ENCODE measurements around the gene ITGB2.

ITGB2 gene

GRCh38 chr21:44955798-44956175 lies 35.1 kb upstream of the ITGB2 start:
- DNase-seq, result no peak

DNA sequence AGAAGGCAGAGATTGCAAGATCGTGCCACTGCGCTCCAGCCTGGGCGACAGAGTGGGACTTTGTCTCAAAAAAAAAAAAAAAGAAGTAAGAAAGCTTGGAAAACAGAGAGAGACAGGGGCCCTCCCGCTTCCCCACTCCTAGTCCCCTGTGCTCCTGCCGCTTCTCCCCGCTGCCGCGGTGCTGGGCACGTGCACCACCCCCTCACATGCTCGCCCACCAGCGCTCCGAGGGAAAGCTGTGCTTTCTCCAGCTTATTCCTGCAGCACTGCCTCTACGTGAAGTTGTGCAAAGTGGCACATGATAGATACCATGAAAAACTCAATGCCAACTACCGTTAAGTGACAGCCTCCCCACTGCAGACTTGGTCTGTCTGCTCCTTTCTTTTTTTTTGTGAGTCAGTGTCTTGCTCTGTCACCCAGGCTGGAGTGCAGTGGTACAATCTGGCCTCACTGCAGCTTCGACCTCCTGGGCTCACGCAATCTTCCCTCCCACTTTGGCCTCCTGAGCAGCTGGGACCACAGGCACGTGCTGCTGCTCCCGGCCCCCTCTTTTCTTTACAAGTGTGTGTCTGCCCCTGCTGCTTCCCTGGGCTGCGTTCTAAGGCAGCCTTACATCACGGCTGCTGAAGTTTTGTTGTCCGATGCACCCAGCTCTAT lies 34.6 kb upstream of the ITGB2 start:
- DNase-seq, result peak in 7 of 56 donors; percentile 15 to 57 (median 39)

- no peak for DNase-seq
Measured at GRCh38 chr21:44954281-44954771, 33.6 kb upstream of the ITGB2 start.

DNA sequence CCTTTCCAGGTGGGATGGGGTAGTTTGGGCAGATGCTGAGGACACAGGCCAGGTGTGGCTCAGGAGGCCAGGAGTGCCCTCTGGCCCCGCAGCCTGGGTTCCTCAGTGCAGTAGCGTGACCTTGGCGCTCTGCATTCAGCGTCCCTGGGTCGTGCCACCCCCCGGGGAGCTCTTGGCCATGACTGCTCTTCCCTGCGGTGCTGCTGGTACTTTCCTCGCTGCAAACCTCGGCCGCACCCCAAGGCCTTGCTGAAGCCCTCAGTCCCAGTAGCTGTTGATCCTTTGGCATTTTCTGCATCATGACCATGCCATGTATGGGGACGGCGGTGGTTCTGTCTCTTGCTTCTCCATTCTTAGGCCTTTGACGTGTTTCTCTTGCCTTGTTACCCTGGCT lies 32.9 kb upstream of the ITGB2 start:
- DNase-seq, result no peak

DNA sequence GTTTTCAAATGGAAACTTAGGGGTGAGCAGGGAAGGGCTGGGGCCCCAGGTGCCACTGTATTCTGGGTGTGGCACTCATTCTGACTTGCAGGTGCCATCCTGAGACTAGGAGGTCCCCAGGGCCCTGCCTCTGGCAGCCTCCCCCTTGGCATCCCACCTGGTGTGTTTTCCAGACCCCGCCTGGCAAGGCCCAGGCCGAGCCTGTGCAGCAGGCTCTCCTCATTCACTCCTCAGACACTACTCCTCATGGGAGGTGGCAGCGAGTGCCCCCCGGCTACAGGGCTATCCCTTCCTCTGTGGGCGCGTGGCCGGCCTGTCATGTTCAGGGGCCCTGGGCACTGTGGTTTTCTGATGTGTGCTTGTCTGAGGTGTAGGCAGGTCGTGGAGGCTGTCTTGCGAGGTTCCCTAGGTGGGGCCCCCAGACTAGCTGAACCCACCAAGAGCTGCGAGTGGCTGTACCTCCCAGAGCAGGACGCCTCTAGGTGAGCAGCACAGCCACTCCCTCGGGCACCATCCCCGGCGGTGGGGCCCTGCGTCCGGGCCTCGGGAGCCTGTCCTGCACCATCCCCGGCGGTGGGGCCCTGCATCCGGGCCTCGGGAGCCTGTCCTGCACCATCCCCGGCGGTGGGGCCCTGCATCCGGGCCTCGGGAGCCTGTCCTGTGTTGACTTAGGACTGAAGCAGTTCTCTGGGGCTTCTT lies 32.4 kb upstream of the ITGB2 start:
- DNase-seq, result no peak

DNA sequence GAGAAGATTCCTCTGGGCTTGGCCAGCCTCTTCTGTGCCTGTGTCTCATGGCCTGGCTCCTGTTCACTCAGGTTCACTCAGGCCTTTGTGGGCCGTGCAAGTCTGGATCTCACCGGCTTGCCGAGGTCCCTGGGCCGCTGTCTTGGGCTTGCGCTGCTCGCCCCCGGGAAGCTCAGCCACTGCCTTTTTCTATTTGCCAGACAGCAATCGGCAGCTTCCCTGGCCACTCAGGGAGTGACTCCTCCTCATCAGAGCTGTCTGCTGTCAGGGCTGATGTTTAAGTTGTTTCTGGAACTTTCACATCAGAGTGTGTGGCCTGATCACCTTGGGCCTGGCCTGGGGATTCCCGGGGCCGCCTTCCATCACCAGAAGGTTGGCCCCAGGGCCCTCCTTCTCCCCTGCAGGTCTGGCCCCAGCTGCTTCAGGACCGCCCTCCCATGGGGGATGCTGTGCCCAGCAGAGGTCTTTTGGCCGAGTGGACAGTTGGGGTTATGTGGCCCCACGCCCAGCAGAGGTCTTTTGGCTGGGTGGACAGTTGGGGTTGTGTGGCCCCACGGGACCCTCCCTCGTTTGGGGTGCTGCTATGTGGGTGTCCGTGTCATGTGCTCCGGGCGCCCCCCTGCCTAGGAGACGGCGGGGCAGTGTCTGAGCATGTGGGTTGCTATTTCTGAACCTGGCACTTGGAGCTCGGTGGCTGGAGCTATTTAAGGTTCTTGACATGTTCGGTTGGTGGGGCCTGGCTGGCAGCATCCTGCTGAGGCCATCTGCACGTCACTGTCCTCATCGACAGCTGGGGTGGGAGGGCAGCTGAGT lies 31.6 kb upstream of the ITGB2 start:
- no peak for DNase-seq

- no peak for DNase-seq
Measured at GRCh38 chr21:44951186-44951915, 30.7 kb upstream of the ITGB2 start.

DNA sequence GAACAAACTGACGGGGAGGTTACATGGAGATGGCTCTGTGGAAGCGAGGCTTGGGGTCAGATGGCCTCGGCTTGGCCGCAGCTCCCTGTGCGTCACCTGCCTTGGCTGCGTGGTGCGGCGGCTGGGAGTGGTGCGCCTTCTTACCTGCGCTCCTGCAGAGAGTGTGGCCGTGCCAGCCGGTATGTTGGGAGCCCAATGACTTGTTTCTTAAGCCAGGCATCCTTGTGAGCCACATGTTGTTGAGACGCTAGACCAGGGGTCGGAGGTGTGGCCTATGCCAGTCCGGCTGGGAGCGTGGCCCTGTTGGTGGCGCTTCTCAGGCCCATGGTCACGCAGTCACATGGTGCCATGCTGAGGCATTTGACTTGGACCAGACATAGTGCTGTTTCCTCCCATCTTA lies 29.7 kb upstream of the ITGB2 start:
- DNase-seq, result no peak

DNA sequence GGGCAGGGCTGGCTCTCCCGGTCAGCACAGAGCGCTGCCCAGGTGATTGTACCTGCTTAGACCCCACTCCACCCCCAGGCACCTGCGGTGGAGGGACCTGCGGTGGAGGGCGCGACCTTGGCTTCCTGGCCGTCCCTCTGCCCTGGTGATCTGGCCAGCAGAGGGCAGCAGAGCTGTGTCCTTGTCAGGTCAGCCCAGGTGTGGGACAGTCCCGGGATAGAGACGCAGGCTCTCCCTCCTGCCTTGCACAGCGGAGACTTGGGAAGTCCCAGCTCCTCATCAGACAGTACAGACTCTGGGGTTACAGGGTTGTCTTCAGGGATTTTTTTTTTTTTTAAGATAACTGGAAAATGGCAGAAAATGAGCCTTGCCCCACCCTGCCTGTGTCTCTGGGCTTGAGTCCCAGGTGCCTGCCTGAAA lies 29.1 kb upstream of the ITGB2 start:
- peak in 26 of 56 donors; percentile 5 to 75 (median 42) for DNase-seq

GRCh38 chr21:44949161-44949778 lies 28.6 kb upstream of the ITGB2 start:
- DNase-seq, result no peak

- no peak for DNase-seq
Measured at GRCh38 chr21:44948426-44949120, 27.9 kb upstream of the ITGB2 start.

DNA sequence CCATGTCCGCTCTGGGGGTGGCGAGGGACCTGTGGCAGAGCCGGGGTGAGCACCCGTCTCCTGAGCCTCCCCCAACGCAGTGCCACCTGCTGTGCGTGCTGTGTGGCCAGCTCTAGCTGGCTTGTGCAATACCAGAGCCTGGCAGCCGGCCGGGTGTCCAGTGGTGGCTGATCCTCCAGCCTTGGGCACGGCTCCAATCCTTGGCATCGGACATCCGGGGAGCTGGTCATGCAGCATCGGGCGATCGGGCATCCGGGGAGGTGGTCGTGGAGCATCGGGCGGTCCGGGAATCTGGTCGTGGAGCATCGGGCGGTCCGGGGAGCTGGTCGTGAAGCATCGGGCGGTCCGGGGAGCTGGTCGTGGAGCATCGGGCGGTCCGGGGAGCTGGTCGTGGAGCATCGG lies 27.2 kb upstream of the ITGB2 start:
- peak in 1 of 56 donors; percentile 26 for DNase-seq

GRCh38 chr21:44947111-44947929 lies 26.6 kb upstream of the ITGB2 start:
- DNase-seq, result no peak

DNA sequence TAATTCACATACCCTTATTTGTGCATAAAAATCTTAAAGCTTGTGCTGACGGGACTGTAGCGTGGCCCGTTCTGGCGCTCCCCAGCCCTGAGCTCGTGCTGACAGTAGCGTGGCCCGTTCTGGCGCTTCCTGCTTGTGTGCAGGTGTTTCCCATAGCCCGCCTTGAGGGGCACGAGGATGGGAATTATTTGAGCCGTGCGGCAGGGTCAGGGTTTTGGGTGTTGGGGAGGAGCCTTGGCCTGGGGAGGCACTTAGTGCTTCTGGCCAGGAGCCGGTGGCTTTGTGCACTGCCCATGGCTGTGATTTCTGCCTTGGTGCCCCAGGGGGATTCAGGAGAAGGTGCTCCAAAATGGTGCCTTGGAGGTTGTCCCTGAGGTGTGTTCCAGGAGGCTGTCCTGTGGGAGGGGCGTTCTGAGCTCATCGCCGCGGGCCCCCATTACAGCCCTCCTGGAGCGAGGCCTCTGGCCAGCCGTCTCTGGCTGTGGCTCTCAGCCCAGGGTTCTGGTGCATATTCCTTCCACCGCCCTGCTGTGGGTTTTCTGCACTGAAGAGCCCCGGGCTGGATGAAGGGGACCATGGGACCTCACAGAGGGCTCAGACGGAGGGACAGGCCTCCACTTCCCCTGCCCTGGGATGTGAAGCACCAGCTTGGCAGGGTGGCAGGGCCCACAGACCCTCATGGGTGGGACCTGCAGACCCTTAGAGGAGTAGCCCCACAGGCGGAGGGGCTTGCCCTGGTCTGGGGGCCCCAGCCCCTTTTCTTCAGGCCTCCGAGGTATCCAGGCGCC lies 25.7 kb upstream of the ITGB2 start:
- DNase-seq, result no peak

- DNase-seq, result no peak
Measured at GRCh38 chr21:44944596-44944995, 23.9 kb upstream of the ITGB2 start.

DNA sequence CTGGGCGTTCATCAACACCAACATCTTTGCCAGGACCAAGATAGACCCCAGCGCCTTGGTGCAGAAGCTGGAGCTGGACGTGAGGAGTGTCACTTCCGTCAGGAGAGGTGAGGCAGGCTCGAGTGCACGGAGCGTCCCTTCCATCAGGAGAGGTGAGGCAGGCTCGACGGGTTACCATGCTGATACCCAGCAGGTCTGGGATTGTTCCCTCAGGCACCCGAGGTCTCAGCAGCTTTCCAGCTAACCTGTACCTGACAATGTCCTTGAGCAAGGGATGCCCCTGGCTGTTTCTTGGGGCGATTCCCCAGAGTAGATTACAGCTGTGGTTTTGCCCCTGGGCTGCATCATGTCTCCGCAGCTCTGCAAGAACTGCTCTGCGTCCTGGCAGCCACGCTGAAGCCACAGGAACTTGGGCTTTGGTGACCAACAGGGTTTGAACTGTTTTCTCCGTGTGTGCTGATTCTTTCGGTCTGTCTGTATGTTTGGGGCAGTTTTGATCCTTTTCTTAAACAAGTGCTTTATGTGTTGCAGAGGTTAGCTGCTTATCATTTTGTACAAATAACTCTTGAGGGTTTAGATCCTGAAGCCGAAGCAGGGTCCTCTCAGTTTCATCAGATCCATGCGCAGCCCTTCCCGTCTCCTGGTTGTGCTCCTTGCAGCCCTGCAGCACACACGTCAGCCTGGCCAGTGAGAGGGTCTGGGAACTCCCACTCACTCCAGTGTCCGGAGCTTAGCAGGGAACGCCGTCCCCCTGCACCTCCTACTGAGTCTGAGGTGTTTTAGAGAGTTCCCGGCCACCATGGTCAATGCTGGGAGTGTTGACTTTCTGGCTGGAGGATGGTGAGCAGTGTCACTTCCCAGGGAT lies 23.2 kb upstream of the ITGB2 start:
- no peak for DNase-seq

DNA sequence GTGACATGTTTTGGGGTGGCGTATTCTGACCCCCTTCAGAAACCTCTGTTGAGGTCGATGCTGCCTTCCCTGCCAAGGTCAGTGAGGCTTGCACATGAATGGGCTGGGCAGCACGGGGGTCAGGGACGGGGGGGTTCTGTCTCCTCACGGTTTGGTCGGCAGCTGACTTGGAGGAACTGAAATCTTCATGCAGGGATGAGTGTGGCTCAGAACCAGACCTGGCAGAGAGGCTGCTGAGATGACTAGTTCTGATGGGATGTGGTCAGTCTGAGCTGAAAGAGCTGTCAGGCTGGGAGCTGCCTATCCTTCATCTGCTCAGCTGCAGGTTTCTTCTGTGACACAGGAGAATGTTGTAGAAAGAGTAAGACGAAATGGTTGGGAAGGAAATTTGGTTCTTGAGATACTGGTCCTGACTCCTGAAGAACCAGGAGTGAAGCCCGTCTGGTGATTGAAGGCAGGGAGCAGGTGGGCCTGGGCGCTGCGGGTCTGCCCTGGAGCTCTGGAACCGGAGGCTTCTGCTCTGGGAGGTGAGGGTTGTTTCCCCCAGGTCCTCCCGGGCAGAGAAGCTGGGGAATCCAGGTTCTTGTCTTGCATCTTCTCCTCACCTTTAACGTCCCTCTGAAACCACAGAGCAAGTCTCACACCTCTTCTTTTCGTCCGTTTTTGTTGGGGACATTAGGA lies 22.4 kb upstream of the ITGB2 start:
- no peak for DNase-seq
